H9 (cell line): ENCODE measurements around the gene STH. TPM values are rescaled to one million over a fixed set of nuclear protein-coding genes. Genes with fewer than 3 reads are reported as not detected.

Experiments used
- DNase-seq: peaks from one replicate; pipeline ENCODE4 v3.0.0-alpha.2; 2017
- H2AFZ ChIP-seq: one replicate; pipeline ENCODE4 v1.6.1; 2013; ENCODE audit warnings: mild to moderate bottlenecking, low read length, control low read depth, moderate library complexity
- H2AK5ac ChIP-seq: 2 replicates; pipeline ENCODE4 v1.6.1; 2013; ENCODE audit warnings: low read length, control low read depth, mixed read lengths; ENCODE audit not compliant: insufficient read length
- H2BK120ac ChIP-seq: one replicate; pipeline ENCODE4 v1.6.1; 2013; ENCODE audit warnings: low read depth, mild to moderate bottlenecking, low read length, control low read depth, inconsistent platforms; ENCODE audit not compliant: poor library complexity, severe bottlenecking
- H2BK12ac ChIP-seq: 2 replicates; pipeline ENCODE4 v1.6.1; 2013; ENCODE audit warnings: low read length, control low read depth, mixed read lengths, low read depth; ENCODE audit not compliant: insufficient read length
- H2BK15ac ChIP-seq: 2 replicates; pipeline ENCODE4 v1.6.1; 2013; ENCODE audit warnings: low read depth, low read length, control low read depth
- H2BK20ac ChIP-seq: one replicate; pipeline ENCODE4 v1.6.1; 2013; ENCODE audit warnings: low read depth, mild to moderate bottlenecking, low read length, control low read depth, inconsistent platforms; ENCODE audit not compliant: poor library complexity, severe bottlenecking
- H2BK5ac ChIP-seq: 2 replicates; pipeline ENCODE4 v1.6.1; 2013; ENCODE audit warnings: low read length, control low read depth, mixed read lengths; ENCODE audit not compliant: insufficient read length
- H3K14ac ChIP-seq: 2 replicates; pipeline ENCODE4 v1.6.1; 2013; ENCODE audit warnings: low read length, control low read depth; ENCODE audit not compliant: insufficient read depth
- H3K18ac ChIP-seq: 2 replicates; pipeline ENCODE4 v1.6.1; 2013; ENCODE audit warnings: low read depth, mild to moderate bottlenecking, mixed read lengths, low read length, control low read depth; ENCODE audit not compliant: insufficient read length
- H3K23ac ChIP-seq: 2 replicates; pipeline ENCODE4 v1.6.1; 2013; ENCODE audit warnings: low read length, control low read depth, mixed read lengths, low read depth; ENCODE audit not compliant: insufficient read length
- H3K23me2 ChIP-seq: 2 replicates; pipeline ENCODE4 v1.6.1; 2013; ENCODE audit warnings: low read depth, mild to moderate bottlenecking, mixed read lengths, low read length, control low read depth; ENCODE audit not compliant: insufficient read length, poor library complexity, severe bottlenecking
- H3K27ac ChIP-seq: 2 replicates; pipeline ENCODE4 v1.5.1; 2013; ENCODE audit warnings: low read length, control low read depth, mixed read lengths, low read depth; ENCODE audit not compliant: insufficient read length
- H3K27me3 ChIP-seq: 2 replicates; pipeline ENCODE4 v1.6.1; 2013; ENCODE audit warnings: low read length, control low read depth, inconsistent platforms; ENCODE audit not compliant: insufficient read depth
- H3K4ac ChIP-seq: 2 replicates; pipeline ENCODE4 v1.6.1; 2013; ENCODE audit warnings: low read depth, mild to moderate bottlenecking, control low read depth, inconsistent platforms, low read length, moderate library complexity
- H3K4me1 ChIP-seq: 2 replicates; pipeline ENCODE4 v1.6.1; 2013; ENCODE audit warnings: low read length, control low read depth, inconsistent platforms; ENCODE audit not compliant: insufficient read depth
- H3K4me2 ChIP-seq: 2 replicates; pipeline ENCODE4 v1.6.1; 2013; ENCODE audit warnings: low read length, control low read depth, mixed read lengths; ENCODE audit not compliant: insufficient read length, insufficient read depth
- H3K56ac ChIP-seq: 2 replicates; pipeline ENCODE4 v1.6.1; 2013; ENCODE audit warnings: low read depth, mild to moderate bottlenecking, mixed read lengths, low read length, control low read depth; ENCODE audit not compliant: insufficient read length
- H3K79me1 ChIP-seq: 2 replicates; pipeline ENCODE4 v1.6.1; 2013; ENCODE audit warnings: low read depth, mild to moderate bottlenecking, moderate library complexity, low read length, control low read depth, inconsistent platforms; ENCODE audit not compliant: insufficient read depth, poor library complexity, severe bottlenecking
- H3K79me2 ChIP-seq: 2 replicates; pipeline ENCODE4 v1.6.1; 2013; ENCODE audit warnings: low read length, control low read depth, inconsistent platforms; ENCODE audit not compliant: insufficient read depth
- H3K9ac ChIP-seq: 2 replicates; pipeline ENCODE4 v1.6.1; 2013; ENCODE audit warnings: low read length, control low read depth, mixed read lengths; ENCODE audit not compliant: insufficient read length; ENCODE audit errors: extremely low read depth
- H3K9me3 ChIP-seq: one replicate; pipeline ENCODE4 v1.6.1; 2013; ENCODE audit warnings: low read depth, low read length, inconsistent platforms; ENCODE audit not compliant: control insufficient read depth
- H3T11ph ChIP-seq: one replicate; pipeline ENCODE4 v1.6.1; 2013; ENCODE audit warnings: mild to moderate bottlenecking, low read length, control low read depth, inconsistent platforms
- H4K20me1 ChIP-seq: one replicate; pipeline ENCODE4 v1.6.1; 2013; ENCODE audit not compliant: control insufficient read depth, insufficient read length, insufficient read depth
- H4K5ac ChIP-seq: 2 replicates; pipeline ENCODE4 v1.6.1; 2013; ENCODE audit warnings: low read depth, mild to moderate bottlenecking, mixed read lengths, low read length, control low read depth; ENCODE audit not compliant: insufficient read length
- H4K8ac ChIP-seq: replicated peaks from 2 replicates; pipeline ENCODE4 v1.6.1; 2013; ENCODE audit warnings: low read length, control low read depth, mixed read lengths, low read depth; ENCODE audit not compliant: insufficient read length
- H4K91ac ChIP-seq: 2 replicates; pipeline ENCODE4 v1.6.1; 2013; ENCODE audit warnings: low read depth, mild to moderate bottlenecking, moderate library complexity, mixed read lengths, low read length, control low read depth; ENCODE audit not compliant: insufficient read length
- H3K27ac Mint-ChIP-seq, 3 experiments: 2 replicates in 2 of 3; 3 replicates in 1 of 3; pipeline ENCODE4 v1.8.0; 2020 to 2021; ENCODE audit warnings: mixed read lengths in 3 of 3, mild to moderate bottlenecking in 1 of 3, moderate library complexity in 1 of 3
- H3K27me3 Mint-ChIP-seq: 2 replicates; pipeline ENCODE4 v1.8.0; 2021; ENCODE audit warnings: low read depth, mild to moderate bottlenecking, moderate library complexity, mixed read lengths
- H3K36me3 Mint-ChIP-seq, 3 experiments: 2 replicates in 2 of 3; 3 replicates in 1 of 3; pipeline ENCODE4 v1.8.0; 2020 to 2021; ENCODE audit warnings: low read depth in 3 of 3, mixed read lengths in 3 of 3; ENCODE audit not compliant: insufficient read depth in 1 of 3
- H3K4me1 Mint-ChIP-seq, 2 experiments: 2 replicates each; pipeline ENCODE4 v1.8.0; 2020; ENCODE audit warnings: mixed read lengths in 2 of 2
- H3K4me3 Mint-ChIP-seq, 2 experiments: 2 replicates in 1 of 2; 3 replicates in 1 of 2; pipeline ENCODE4 v1.8.0; 2020 to 2021; ENCODE audit warnings: mild to moderate bottlenecking in 2 of 2, mixed read lengths in 2 of 2, moderate library complexity in 1 of 2
- H3K9me3 Mint-ChIP-seq, 2 experiments: 2 replicates in 1 of 2; 3 replicates in 1 of 2; pipeline ENCODE4 v1.8.0; 2020; ENCODE audit warnings: mild to moderate bottlenecking in 2 of 2, mixed read lengths in 2 of 2, moderate library complexity in 1 of 2
- WGBS: extraction: QIAGEN DNeasy Blood & Tissue Kit; methylation state at CpG from one replicate; pipeline ENCODE4 v1.1.7; 2013; ENCODE audit warnings: missing lambda C conversion rate, low lambda C conversion rate, mixed read lengths; ENCODE audit not compliant: insufficient read length; ENCODE audit errors: extremely low coverage; 5-methylcytosine and 5-hydroxymethylcytosine counted together
- total RNA-seq: library from RNA; stranded (reverse); gene quantifications from 2 replicates; pipeline ENCODE4 v1.2.1, GENCODE V29; 2021
- TF ChIP-seq, protein P1 (sequence below): fragments of 200-600 bp; sonication (generic); conservative IDR thresholded peaks from 3 replicates; pipeline ENCODE4 v1.8.0; 2021; ENCODE audit warnings: antibody characterized with exemption, mild to moderate bottlenecking

The STH gene
- total RNA-seq, 1 experiment from 2014 or later: not detected

GRCh38 chr17:46025510-46026165, 26.6 kb downstream of the STH start:
- Mint-ChIP-seq H3K36me3 (peaks cover 11 to 42% (median 34%) of the 10 kb centered on the region in 3 experiments; a peak in 6 of 7 replicates), H3K4me3 (no peak overlapping the region), H3K27me3 (no peaks in the 10 kb centered on the region; the same call in 1 of the 2 replicates), H3K4me1 (peaks cover 36 to 45% of the 10 kb centered on the region in 2 experiments), H3K9me3 (no peaks in the 10 kb centered on the region), H3K27ac (peak overlapping the region; percentile 66 to 75 (median 73); a peak in 4 of 7 replicates)
- H2AK5ac ChIP-seq: no peak overlapping the region
- no peak overlapping the region for H2AFZ ChIP-seq
- no peak overlapping the region for H4K5ac ChIP-seq
- no peak overlapping the region; the same call in 1 of the 2 replicates for H3K14ac ChIP-seq
- H3K79me2 ChIP-seq: no peaks in the 10 kb centered on the region
- no peaks in the 10 kb centered on the region for H3K27me3 ChIP-seq
- no peak for DNase-seq
- no peak overlapping the region for H2BK5ac ChIP-seq
- no peak overlapping the region for H3K4me2 ChIP-seq
- H3K23me2 ChIP-seq: no peaks in the 10 kb centered on the region
- H3K18ac ChIP-seq: no peak overlapping the region
- no peak overlapping the region for H4K91ac ChIP-seq
- no peak overlapping the region for H3K56ac ChIP-seq
- no peak overlapping the region for H3K4ac ChIP-seq
- no peak overlapping the region for H2BK15ac ChIP-seq
- no peak overlapping the region for H4K8ac ChIP-seq
- H2BK120ac ChIP-seq: no peak overlapping the region
- no peak overlapping the region for H3T11ph ChIP-seq
- no peak overlapping the region for H2BK20ac ChIP-seq
- H3K4me1 ChIP-seq: peaks cover 2% of the 10 kb centered on the region; the same call in 1 of the 2 replicates
- H3K9ac ChIP-seq: no peak overlapping the region
- no peaks in the 10 kb centered on the region for H3K9me3 ChIP-seq
- H4K20me1 ChIP-seq: no peaks in the 10 kb centered on the region
- H3K79me1 ChIP-seq: no peaks in the 10 kb centered on the region
- TF ChIP-seq, protein P1, sequence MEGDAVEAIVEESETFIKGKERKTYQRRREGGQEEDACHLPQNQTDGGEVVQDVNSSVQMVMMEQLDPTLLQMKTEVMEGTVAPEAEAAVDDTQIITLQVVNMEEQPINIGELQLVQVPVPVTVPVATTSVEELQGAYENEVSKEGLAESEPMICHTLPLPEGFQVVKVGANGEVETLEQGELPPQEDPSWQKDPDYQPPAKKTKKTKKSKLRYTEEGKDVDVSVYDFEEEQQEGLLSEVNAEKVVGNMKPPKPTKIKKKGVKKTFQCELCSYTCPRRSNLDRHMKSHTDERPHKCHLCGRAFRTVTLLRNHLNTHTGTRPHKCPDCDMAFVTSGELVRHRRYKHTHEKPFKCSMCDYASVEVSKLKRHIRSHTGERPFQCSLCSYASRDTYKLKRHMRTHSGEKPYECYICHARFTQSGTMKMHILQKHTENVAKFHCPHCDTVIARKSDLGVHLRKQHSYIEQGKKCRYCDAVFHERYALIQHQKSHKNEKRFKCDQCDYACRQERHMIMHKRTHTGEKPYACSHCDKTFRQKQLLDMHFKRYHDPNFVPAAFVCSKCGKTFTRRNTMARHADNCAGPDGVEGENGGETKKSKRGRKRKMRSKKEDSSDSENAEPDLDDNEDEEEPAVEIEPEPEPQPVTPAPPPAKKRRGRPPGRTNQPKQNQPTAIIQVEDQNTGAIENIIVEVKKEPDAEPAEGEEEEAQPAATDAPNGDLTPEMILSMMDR: no peak
- H3K23ac ChIP-seq: no peak overlapping the region
- no CpG with 5 or more reads among the region's 8 CpGs for WGBS
- no peak overlapping the region for H2BK12ac ChIP-seq
- no peak overlapping the region for H3K27ac ChIP-seq
